Large intestine (tissue), 3 donors: Measurements from ENCODE around the gene GNA14. TPM values are rescaled to one million over a fixed set of nuclear protein-coding genes. Genes with fewer than 3 reads are reported as not detected.

Source experiments
- DNase-seq, 2 donors: peaks; one replicate each; pipeline versions ENCODE4 v3.0.0 to v3.0.0-alpha.2; 2013
- H3K27ac ChIP-seq: one replicate; pipeline ENCODE4 v1.5.1; 2013; ENCODE audit warnings: low read length
- H3K27me3 ChIP-seq: 2 replicates; pipeline ENCODE4 v1.6.1; 2013; ENCODE audit warnings: low read length; ENCODE audit not compliant: control insufficient read depth, insufficient read depth
- H3K36me3 ChIP-seq: 2 replicates; pipeline ENCODE4 v1.6.1; 2013; ENCODE audit warnings: low read length; ENCODE audit not compliant: control insufficient read depth, insufficient read depth
- H3K4me1 ChIP-seq: one replicate; pipeline ENCODE4 v1.6.1; 2013; ENCODE audit warnings: low read length; ENCODE audit not compliant: control insufficient read depth, insufficient read depth
- H3K4me3 ChIP-seq: one replicate; pipeline ENCODE4 v1.5.1; 2013; ENCODE audit warnings: low read length
- H3K9me3 ChIP-seq: one replicate; pipeline ENCODE4 v1.6.1; 2013; ENCODE audit warnings: mild to moderate bottlenecking, low read depth, low read length, moderate library complexity; ENCODE audit not compliant: control insufficient read depth
- WGBS: methylation state at CpG from one replicate; pipeline ENCODE4 v1.1.5; 2013; ENCODE audit warnings: low lambda C conversion rate; ENCODE audit not compliant: insufficient coverage; 5-methylcytosine and 5-hydroxymethylcytosine counted together
- polyA plus RNA-seq: library from polyadenylated mRNA; unstranded; fragments of 120-200 nt; gene quantifications from one replicate; pipeline ENCODE4 v1.2.1, GENCODE V29; 2013

Gene GNA14
- polyA plus RNA-seq, 1 donor = 2.7 TPM

GRCh38 chr9:77541600-77541999, 106.5 kb downstream of the GNA14 start:
- Histone ChIP-seq H3K27ac (no peak overlapping the region), H3K27me3 (no peaks in the 10 kb centered on the region), H3K9me3 (peaks cover 15% of the 10 kb centered on the region), H3K36me3 (no peaks in the 10 kb centered on the region), H3K4me3 (no peak overlapping the region), H3K4me1 (no peaks in the 10 kb centered on the region)
- 78% methylated on average over 1 of the region's 1 CpG for WGBS
- DNase-seq = no peak

- no peak for DNase-seq
- WGBS = 90% methylated on average over 1 of the region's 2 CpGs
Measured at GRCh38 chr9:77541055-77541454, 107.1 kb downstream of the GNA14 start.

GRCh38 chr9:77534376-77535057, 113.6 kb downstream of the GNA14 start:
- H3K27ac ChIP-seq = no peak overlapping the region

More at GRCh38 chr9:77541055-77541454, 107.1 kb downstream of the GNA14 start:
- Histone ChIP-seq H3K36me3 (no peaks in the 10 kb centered on the region), H3K4me1 (no peaks in the 10 kb centered on the region), H3K27ac (no peak overlapping the region), H3K9me3 (peaks cover 15% of the 10 kb centered on the region), H3K27me3 (no peaks in the 10 kb centered on the region), H3K4me3 (no peak overlapping the region)

GRCh38 chr9:77533671-77534070, 114.5 kb downstream of the GNA14 start:
- no peaks in the 10 kb centered on the region for H3K36me3 ChIP-seq
- no peak overlapping the region for H3K4me3 ChIP-seq
- peak overlapping the region; percentile 22 for H3K27ac ChIP-seq
- H3K4me1 ChIP-seq = peaks cover 6% of the 10 kb centered on the region
- WGBS = 80% methylated on average over 1 of the region's 3 CpGs
- H3K27me3 ChIP-seq = no peaks in the 10 kb centered on the region
- peak; percentile 39 to 69 for DNase-seq
- no peaks in the 10 kb centered on the region for H3K9me3 ChIP-seq

More at GRCh38 chr9:77534376-77535057, 113.6 kb downstream of the GNA14 start:
- no CpG with 5 or more reads among the region's 7 CpGs for WGBS
- Histone ChIP-seq H3K27me3 (no peaks in the 10 kb centered on the region), H3K4me1 (peaks cover 6% of the 10 kb centered on the region), H3K36me3 (no peaks in the 10 kb centered on the region), H3K4me3 (no peak overlapping the region), H3K9me3 (no peaks in the 10 kb centered on the region)
- peak in 1 of 2 donors; percentile 36 for DNase-seq

- no peaks in the 10 kb centered on the region for H3K9me3 ChIP-seq
- no peaks in the 10 kb centered on the region for H3K36me3 ChIP-seq
- no peak for DNase-seq
- no peak overlapping the region for H3K4me3 ChIP-seq
- WGBS = no CpG with 5 or more reads among the region's 5 CpGs
- no peaks in the 10 kb centered on the region for H3K27me3 ChIP-seq
- no peak overlapping the region for H3K27ac ChIP-seq
- peaks cover 6% of the 10 kb centered on the region for H3K4me1 ChIP-seq
Measured at GRCh38 chr9:77532607-77533006, 115.5 kb downstream of the GNA14 start.

GRCh38 chr9:77531400-77531799, 116.7 kb downstream of the GNA14 start:
- H3K27ac ChIP-seq = no peak overlapping the region
- peaks cover 6% of the 10 kb centered on the region for H3K4me1 ChIP-seq
- no CpG with 5 or more reads among the region's 4 CpGs for WGBS
- H3K36me3 ChIP-seq = no peaks in the 10 kb centered on the region
- H3K4me3 ChIP-seq = no peak overlapping the region
- H3K27me3 ChIP-seq = no peaks in the 10 kb centered on the region
- no peaks in the 10 kb centered on the region for H3K9me3 ChIP-seq
- no peak for DNase-seq

- Histone ChIP-seq H3K27me3 (no peaks in the 10 kb centered on the region), H3K4me3 (no peak overlapping the region), H3K27ac (peak overlapping the region; percentile 35), H3K4me1 (peaks cover 17% of the 10 kb centered on the region), H3K9me3 (no peaks in the 10 kb centered on the region), H3K36me3 (no peaks in the 10 kb centered on the region)
- DNase-seq = peak; percentile 38 to 81
- WGBS = 37% methylated on average over 2 of the region's 2 CpGs
Measured at GRCh38 chr9:77523891-77524290, 124.2 kb downstream of the GNA14 start.

GRCh38 chr9:77521091-77521490, 127.0 kb downstream of the GNA14 start:
- DNase-seq = no peak
- WGBS = no CpG with 5 or more reads among the region's 3 CpGs
- no peak overlapping the region for H3K4me3 ChIP-seq
- no peak overlapping the region for H3K27ac ChIP-seq
- H3K27me3 ChIP-seq = no peaks in the 10 kb centered on the region
- no peaks in the 10 kb centered on the region for H3K36me3 ChIP-seq
- peaks cover 17% of the 10 kb centered on the region for H3K4me1 ChIP-seq
- H3K9me3 ChIP-seq = no peaks in the 10 kb centered on the region

- no peaks in the 10 kb centered on the region for H3K9me3 ChIP-seq
- WGBS = 79% methylated on average over 1 of the region's 1 CpG
- H3K4me3 ChIP-seq = no peak overlapping the region
- no peaks in the 10 kb centered on the region for H3K27me3 ChIP-seq
- no peaks in the 10 kb centered on the region for H3K36me3 ChIP-seq
- no peak for DNase-seq
- H3K27ac ChIP-seq = no peak overlapping the region
- H3K4me1 ChIP-seq = peaks cover 6% of the 10 kb centered on the region
Measured at GRCh38 chr9:77518688-77519087, 129.4 kb downstream of the GNA14 start.

GRCh38 chr9:77516781-77517180, 131.3 kb downstream of the GNA14 start:
- H3K4me3 ChIP-seq = no peak overlapping the region
- H3K27ac ChIP-seq = no peak overlapping the region
- no peak for DNase-seq
- H3K4me1 ChIP-seq = peaks cover 6% of the 10 kb centered on the region
- H3K27me3 ChIP-seq = no peaks in the 10 kb centered on the region
- H3K36me3 ChIP-seq = no peaks in the 10 kb centered on the region
- WGBS = no CpG with 5 or more reads among the region's 6 CpGs
- H3K9me3 ChIP-seq = no peaks in the 10 kb centered on the region
